GM23248 (cell line): Measurements from ENCODE around the gene RNF150.

ENCODE experiments used
- EZH2 ChIP-seq: fragments of 200-600 bp; sonication (generic); IDR thresholded peaks from 2 replicates; pipeline ENCODE4 v1.6.1; 2018; ENCODE audit warnings: antibody characterized with exemption, mild to moderate bottlenecking; ENCODE audit not compliant: insufficient read depth, poor library complexity, severe bottlenecking
- EZH2phosphoT487 ChIP-seq: fragments of 200-600 bp; sonication (generic); IDR thresholded peaks from 2 replicates; pipeline ENCODE4 v1.6.1; 2018; ENCODE audit warnings: antibody characterized with exemption, moderate library complexity, mild to moderate bottlenecking, low read depth; ENCODE audit not compliant: insufficient read depth

GRCh38 chr4:140928880-140929279 lies 204.4 kb downstream of the RNF150 start:
- TF ChIP-seq EZH2phosphoT487 (no peak), EZH2 (no peak)
